Naive B cell (primary cell): Measurements from ENCODE around the gene FANCG. TPM values are rescaled to one million over a fixed set of nuclear protein-coding genes. Genes with fewer than 3 reads are reported as not detected.
A peak's percentile ranks its signal among the peaks of the same experiment; 100 is the strongest.

Experiments
- ATAC-seq, 2 donors: fragments of 150-1000 bp; cut with Tn5 transposase; 2 replicates each; pipeline ENCODE4 v1.10.0; 2021; ENCODE audit warnings: low read depth in 2 of 2, mild to moderate bottlenecking in 2 of 2, moderate library complexity in 2 of 2
- DNase-seq: peaks from one replicate; pipeline ENCODE4 v3.0.0; 2022
- H3K27ac Mint-ChIP-seq, 6 donors: one replicate each; pipeline ENCODE4 v1.8.0; 2020 to 2022; ENCODE audit warnings: mild to moderate bottlenecking in 6 of 6, mixed read lengths in 6 of 6, moderate library complexity in 5 of 6, inconsistent platforms in 2 of 6
- H3K27me3 Mint-ChIP-seq, 3 donors: one replicate each; pipeline ENCODE4 v1.8.0; 2021 to 2022; ENCODE audit warnings: mixed read lengths in 3 of 3, mild to moderate bottlenecking in 1 of 3
- H3K36me3 Mint-ChIP-seq, 2 donors: one replicate each; pipeline ENCODE4 v1.8.0; 2020 to 2022; ENCODE audit warnings: mixed read lengths in 2 of 2, inconsistent platforms in 1 of 2, mild to moderate bottlenecking in 1 of 2
- H3K4me1 Mint-ChIP-seq, 3 donors: one replicate each; pipeline ENCODE4 v1.8.0; 2020 to 2022; ENCODE audit warnings: mixed read lengths in 3 of 3, inconsistent platforms in 1 of 3, mild to moderate bottlenecking in 1 of 3, moderate library complexity in 1 of 3
- H3K4me3 Mint-ChIP-seq, 8 donors: one replicate each; pipeline ENCODE4 v1.8.0; 2020 to 2022; ENCODE audit warnings: mild to moderate bottlenecking in 8 of 8, mixed read lengths in 8 of 8, moderate library complexity in 8 of 8, inconsistent platforms in 2 of 8
- H3K9me3 Mint-ChIP-seq, 7 donors: one replicate each; pipeline ENCODE4 v1.8.0; 2020 to 2022; ENCODE audit warnings: mixed read lengths in 7 of 7, mild to moderate bottlenecking in 5 of 7, inconsistent platforms in 2 of 7, moderate library complexity in 1 of 7
- polyA plus RNA-seq, 6 donors: library from polyadenylated mRNA; unstranded; fragments of 300-500 nt; fragmentation: Illumina TruSeq; gene quantifications; one replicate each; pipeline ENCODE4 v1.2.3, GENCODE V29; 2021; ENCODE audit warnings: low read depth in 6 of 6

FANCG gene
- polyA plus RNA-seq, 6 donors from 2014 or later = 1.8 to 12.1 (median 10.5) TPM

- DNase-seq (peak; percentile 83), ATAC-seq (peak; percentile 50 to 56)
- Mint-ChIP-seq H3K27me3 (no peaks in the 10 kb centered on the region), H3K36me3 (peaks cover 7 to 10% of the 10 kb centered on the region in 2 donors), H3K4me1 (peaks cover 31 to 51% (median 50%) of the 10 kb centered on the region in 3 donors), H3K27ac (peak overlapping the region; percentile 90 to 98 (median 95)), H3K9me3 (peaks cover 0 to 2% (median 0%) of the 10 kb centered on the region in 7 donors), H3K4me3 (peak overlapping the region; percentile 87 to 98 (median 94))
Measured at GRCh38 chr9:35071814-35072460, 7.8 kb downstream of the FANCG start.

DNA sequence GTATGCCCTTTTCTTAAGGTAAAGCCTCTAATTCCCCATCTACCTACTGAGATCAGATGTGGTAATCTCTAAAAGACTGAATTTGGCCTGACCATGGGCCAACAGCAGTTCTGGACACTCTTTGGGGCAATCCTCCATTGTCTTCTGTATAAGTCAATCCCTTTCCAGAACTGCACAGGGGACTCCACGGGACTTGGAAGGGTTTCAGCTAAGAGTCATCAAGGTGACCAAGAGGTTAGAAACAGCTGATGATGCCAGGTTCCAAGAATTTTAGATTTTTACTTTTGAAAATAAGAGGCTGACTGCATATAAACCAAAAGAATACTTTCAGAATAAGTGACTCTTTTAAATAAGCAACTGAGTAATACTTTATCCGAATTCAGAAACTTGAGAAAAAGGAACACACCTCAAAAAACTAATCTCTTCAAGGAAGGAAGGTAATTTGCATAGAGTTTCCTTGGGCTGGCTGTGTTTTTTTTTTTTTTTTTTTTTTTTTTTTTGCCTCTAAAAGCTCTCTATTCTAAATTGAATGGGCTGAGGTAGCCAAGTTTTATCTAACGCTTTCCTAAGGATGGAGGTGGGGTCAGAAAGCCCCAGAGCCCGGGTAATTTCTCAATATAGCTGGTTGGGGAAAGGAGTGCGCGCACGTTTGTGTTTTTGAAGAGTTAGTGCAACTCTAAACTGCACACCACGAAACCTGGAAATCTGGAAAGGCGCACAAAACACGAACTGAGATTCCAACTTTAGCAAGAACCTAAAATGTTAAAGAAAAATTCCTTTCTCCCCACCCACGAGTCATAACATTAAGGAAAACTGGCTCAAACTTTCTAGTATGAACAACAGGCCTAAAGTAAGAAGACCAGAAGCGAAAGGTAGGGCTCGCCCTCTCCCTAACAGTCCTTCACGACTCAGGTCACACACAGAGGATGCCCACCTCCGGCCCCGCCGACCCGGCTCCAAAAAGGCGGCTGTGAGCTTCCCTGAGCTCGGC lies 8.6 kb downstream of the FANCG start:
- no peak for ATAC-seq
- Mint-ChIP-seq H3K4me1 (peaks cover 31 to 55% (median 55%) of the 10 kb centered on the region in 3 donors), H3K36me3 (peaks cover 12 to 15% of the 10 kb centered on the region in 2 donors), H3K27ac (peak overlapping the region; percentile 88 to 98 (median 95)), H3K4me3 (peak overlapping the region; percentile 87 to 98 (median 94)), H3K9me3 (peaks cover 0 to 2% (median 0%) of the 10 kb centered on the region in 7 donors), H3K27me3 (no peaks in the 10 kb centered on the region)
- peak; percentile 47 for DNase-seq

- no peaks in the 10 kb centered on the region for H3K27me3 Mint-ChIP-seq
- ATAC-seq = no peak
- no peak for DNase-seq
- peak overlapping the region in 7 of 8 donors; percentile 42 to 98 (median 68) for H3K4me3 Mint-ChIP-seq
- H3K9me3 Mint-ChIP-seq = peaks cover 0 to 2% (median 0%) of the 10 kb centered on the region in 7 donors
- H3K27ac Mint-ChIP-seq = peak overlapping the region in 2 of 6 donors; percentile 36 to 50
- peaks cover 12 to 15% of the 10 kb centered on the region in 2 donors for H3K36me3 Mint-ChIP-seq
- H3K4me1 Mint-ChIP-seq = peaks cover 31 to 55% (median 50%) of the 10 kb centered on the region in 3 donors
Measured at GRCh38 chr9:35069020-35069419, 10.7 kb downstream of the FANCG start.

GRCh38 chr9:35067056-35067455 lies 12.7 kb downstream of the FANCG start:
- ATAC-seq (no peak), DNase-seq (no peak)
- no peaks in the 10 kb centered on the region for H3K9me3 Mint-ChIP-seq
- no peaks in the 10 kb centered on the region for H3K27me3 Mint-ChIP-seq
- H3K36me3 Mint-ChIP-seq = peaks cover 30 to 33% of the 10 kb centered on the region in 2 donors
- H3K4me3 Mint-ChIP-seq = peak overlapping the region in 1 of 8 donors; percentile 10
- peak overlapping the region in 1 of 6 donors; percentile 61 for H3K27ac Mint-ChIP-seq
- H3K4me1 Mint-ChIP-seq = peaks cover 25 to 47% (median 43%) of the 10 kb centered on the region in 3 donors

DNA sequence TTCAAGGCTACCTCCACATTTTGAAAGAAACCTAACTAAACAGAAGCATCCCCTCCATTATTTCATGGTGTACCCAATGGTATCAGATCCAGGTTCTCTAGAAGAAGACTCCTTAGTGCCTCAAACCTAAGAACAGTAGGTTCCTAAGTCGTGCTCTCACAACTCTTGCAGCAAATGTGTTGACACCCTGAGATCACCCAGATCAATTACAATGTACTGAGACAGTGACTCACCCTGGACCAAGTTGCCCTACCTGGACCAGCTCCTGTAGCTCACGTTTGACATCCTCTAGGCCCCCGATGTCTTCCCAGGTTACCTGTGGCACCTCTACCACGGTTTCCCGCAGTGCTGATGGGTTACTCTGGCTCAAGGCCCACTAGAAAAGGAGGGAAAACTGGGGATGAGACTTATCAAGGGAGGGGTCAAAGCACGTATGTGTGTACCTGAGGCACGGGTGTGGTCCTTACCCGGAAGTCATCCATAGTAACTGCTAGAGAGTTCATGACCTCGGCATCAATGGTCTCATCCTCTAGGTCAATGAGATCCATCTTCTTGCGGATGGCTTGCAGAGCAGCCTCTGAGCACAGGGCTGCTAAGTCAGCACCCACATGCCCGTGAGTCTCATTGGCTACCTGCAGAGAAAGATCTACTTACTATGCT lies 19.1 kb downstream of the FANCG start:
- ATAC-seq (no peak), DNase-seq (no peak)
- Mint-ChIP-seq H3K36me3 (peaks cover 43 to 45% of the 10 kb centered on the region in 2 donors), H3K4me3 (no peak overlapping the region), H3K27me3 (no peaks in the 10 kb centered on the region), H3K27ac (peak overlapping the region in 4 of 6 donors; percentile 26 to 88 (median 66)), H3K9me3 (no peaks in the 10 kb centered on the region), H3K4me1 (peaks cover 0 to 10% (median 3%) of the 10 kb centered on the region in 3 donors)

DNA sequence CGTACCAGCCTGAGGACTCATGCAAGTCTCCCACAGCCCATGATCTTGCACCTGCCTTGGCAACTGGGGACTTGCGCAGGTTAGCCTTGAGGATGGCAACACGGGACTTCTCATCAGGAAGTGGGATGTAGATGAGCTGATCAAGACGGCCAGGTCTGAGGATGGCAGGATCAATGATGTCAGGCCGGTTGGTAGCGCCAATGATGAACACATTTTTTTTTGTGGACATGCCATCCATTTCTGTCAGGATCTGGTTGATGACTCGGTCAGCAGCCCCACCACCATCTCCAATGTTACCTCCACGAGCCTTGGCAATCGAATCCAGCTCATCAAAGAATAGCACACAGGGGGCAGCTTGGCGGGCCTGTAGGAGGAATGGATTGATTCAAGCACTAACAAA lies 20.3 kb downstream of the FANCG start:
- Mint-ChIP-seq H3K27ac (no peak overlapping the region), H3K4me1 (peaks cover 0 to 10% (median 3%) of the 10 kb centered on the region in 3 donors), H3K27me3 (no peaks in the 10 kb centered on the region), H3K9me3 (no peaks in the 10 kb centered on the region), H3K36me3 (peaks cover 47 to 48% of the 10 kb centered on the region in 2 donors), H3K4me3 (no peak overlapping the region)
- ATAC-seq (no peak), DNase-seq (no peak)

DNA sequence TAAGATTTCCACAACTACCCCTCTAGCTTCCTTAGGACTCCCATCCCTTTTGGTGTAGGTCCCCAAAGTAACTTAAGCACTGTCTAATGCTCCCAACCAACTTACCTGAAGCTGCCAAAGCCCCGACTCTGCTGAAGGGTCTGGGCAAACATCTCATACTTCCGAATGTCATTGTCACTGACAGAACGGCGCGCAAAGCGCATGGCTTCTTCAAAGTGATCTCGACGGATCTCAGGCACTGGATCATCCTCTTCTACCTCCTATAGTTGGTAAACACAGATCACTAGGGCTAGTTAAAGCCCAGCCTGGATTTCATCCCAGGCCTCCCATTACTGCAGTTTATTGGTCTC lies 22.5 kb downstream of the FANCG start:
- H3K9me3 Mint-ChIP-seq = no peaks in the 10 kb centered on the region
- DNase-seq = no peak
- ATAC-seq = no peak
- H3K36me3 Mint-ChIP-seq = peaks cover 34 to 38% of the 10 kb centered on the region in 2 donors
- no peaks in the 10 kb centered on the region for H3K27me3 Mint-ChIP-seq
- peaks cover 3 to 10% (median 3%) of the 10 kb centered on the region in 3 donors for H3K4me1 Mint-ChIP-seq
- H3K4me3 Mint-ChIP-seq = no peak overlapping the region
- H3K27ac Mint-ChIP-seq = no peak overlapping the region

DNA sequence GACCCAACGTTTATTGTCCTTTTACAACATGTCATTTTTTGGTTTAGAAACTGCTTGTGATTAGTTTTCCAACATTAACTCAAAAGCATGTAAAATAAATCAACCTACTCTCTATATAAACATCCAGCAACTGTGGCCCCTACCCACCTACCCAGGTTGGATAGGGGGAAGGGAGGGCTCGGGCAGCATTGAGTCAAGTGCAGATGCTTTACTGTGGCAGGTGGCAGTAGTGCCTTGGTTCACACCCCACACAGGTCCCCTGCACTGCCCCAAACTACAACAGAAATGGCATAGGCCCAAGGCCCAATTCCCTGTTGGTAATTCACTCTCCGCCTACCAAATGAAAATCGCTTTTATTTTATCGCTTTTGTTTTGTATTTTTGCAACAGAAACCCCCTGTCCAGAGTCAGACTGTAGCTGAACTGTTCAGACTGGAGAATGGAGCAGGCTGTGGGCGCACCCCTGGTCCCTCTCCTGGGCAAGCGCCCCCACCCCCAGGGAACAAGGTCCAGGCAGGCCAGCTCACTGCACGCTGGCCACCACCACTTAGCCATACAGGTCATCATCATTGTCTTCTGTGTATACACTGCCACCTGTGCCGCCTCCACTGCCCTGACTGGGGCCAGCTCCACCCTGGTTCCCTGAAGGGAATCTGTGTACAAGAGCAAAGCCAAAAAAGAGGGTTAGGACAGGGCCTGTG lies 23.0 kb downstream of the FANCG start:
- Mint-ChIP-seq H3K4me1 (peaks cover 3 to 10% (median 3%) of the 10 kb centered on the region in 3 donors), H3K36me3 (peaks cover 31 to 36% of the 10 kb centered on the region in 2 donors), H3K27me3 (no peaks in the 10 kb centered on the region), H3K27ac (no peak overlapping the region), H3K4me3 (no peak overlapping the region), H3K9me3 (no peaks in the 10 kb centered on the region)
- DNase-seq = no peak
- no peak for ATAC-seq

DNA sequence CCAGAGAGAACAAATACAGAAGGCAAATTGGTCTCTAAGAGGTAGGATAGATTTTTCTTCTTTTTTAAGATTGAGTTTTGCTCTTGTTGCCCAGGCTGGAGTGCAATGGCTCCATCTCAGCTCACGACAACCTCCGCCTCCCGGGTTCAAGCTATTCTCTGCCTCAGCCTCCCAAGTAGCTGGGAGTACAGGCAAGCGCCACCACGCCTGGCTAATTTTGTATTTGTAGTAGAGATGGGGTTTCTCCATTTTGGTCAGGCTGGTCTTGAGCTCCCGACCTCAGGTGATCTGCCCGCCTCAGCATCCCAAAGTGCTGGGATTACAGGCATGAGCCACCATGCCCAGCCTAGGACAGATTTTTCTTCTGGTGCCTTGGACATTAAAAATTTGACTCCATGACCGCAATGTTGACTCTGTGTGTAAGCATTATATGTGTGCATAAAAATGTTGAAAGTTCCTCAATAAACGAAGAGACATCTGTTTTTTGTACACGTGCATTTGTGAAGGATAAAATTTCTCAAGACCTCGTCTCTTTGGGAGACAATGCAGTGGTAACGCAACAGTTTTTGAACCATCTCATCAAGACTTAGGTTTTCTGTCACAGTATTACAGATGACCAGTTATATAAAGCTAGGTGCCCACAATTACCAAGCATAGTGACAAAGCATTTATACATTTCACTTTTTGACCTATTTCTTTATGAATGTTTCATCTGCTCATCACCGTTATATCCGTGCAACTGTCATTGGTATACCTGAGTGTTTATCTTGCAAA lies 24.7 kb downstream of the FANCG start:
- no peaks in the 10 kb centered on the region for H3K9me3 Mint-ChIP-seq
- H3K27me3 Mint-ChIP-seq = no peaks in the 10 kb centered on the region
- peaks cover 9 to 17% (median 10%) of the 10 kb centered on the region in 3 donors for H3K4me1 Mint-ChIP-seq
- ATAC-seq (no peak), DNase-seq (no peak)
- no peak overlapping the region for H3K4me3 Mint-ChIP-seq
- peaks cover 21 to 36% of the 10 kb centered on the region in 2 donors for H3K36me3 Mint-ChIP-seq
- peak overlapping the region in 1 of 6 donors; percentile 2 for H3K27ac Mint-ChIP-seq

GRCh38 chr9:35054185-35054835 lies 25.4 kb downstream of the FANCG start:
- peaks cover 17 to 32% of the 10 kb centered on the region in 2 donors for H3K36me3 Mint-ChIP-seq
- no peaks in the 10 kb centered on the region for H3K27me3 Mint-ChIP-seq
- no peak overlapping the region for H3K4me3 Mint-ChIP-seq
- DNase-seq = no peak
- ATAC-seq = no peak
- peak overlapping the region in 3 of 6 donors; percentile 1 to 16 (median 2) for H3K27ac Mint-ChIP-seq
- H3K4me1 Mint-ChIP-seq = peaks cover 8 to 14% (median 9%) of the 10 kb centered on the region in 3 donors
- H3K9me3 Mint-ChIP-seq = no peaks in the 10 kb centered on the region

DNA sequence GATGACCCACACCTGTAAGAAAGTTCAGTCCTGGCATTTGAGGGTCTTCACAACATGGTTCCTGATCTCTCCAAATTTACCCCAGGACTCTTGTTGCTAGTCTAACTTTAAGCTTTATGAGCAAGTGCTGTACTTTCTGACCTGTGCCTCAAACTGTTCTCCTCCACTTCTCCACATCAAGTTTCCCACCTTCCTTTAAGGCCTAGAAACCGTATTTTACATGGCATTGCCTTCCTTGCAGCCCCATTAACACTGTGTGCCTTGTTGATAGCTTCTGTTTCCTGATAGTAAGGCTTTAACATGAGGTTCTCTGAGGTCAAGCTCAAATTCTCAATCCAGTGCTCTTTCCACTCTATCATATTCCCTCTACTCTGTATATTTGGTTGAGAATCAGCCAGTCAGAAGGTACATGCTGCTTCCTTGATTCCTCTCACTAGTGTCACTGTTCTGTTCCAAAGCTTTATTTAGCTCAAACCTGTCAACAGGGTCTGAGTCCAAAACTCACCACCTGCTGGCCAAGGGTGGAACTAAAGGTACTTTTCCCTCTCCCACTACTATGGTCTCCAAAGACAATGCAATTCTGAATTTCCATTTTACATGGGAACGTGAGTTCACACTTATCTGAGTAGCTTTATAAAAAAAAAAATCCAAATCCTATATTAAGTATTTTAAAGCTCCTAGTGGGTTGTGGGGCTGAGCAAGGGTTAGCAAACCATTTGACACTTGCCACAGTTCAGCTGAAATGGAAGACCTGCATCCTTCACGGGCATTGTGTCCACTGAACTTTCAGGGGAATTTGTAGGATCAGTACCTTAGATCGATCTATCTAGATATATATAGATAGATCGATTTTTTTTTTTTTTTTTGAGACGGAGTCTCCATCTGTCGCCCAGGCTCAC lies 28.4 kb downstream of the FANCG start:
- DNase-seq = peak; percentile 37
- Mint-ChIP-seq H3K36me3 (peaks cover 9 to 25% of the 10 kb centered on the region in 2 donors), H3K9me3 (no peaks in the 10 kb centered on the region), H3K4me1 (peaks cover 8 to 12% (median 9%) of the 10 kb centered on the region in 3 donors), H3K27me3 (no peaks in the 10 kb centered on the region), H3K27ac (peak overlapping the region in 3 of 6 donors; percentile 2 to 88 (median 27)), H3K4me3 (no peak overlapping the region)
- ATAC-seq = peak; percentile 79 to 81
